Heart left ventricle (tissue), 16 donors: ENCODE results near the gene CKMT2. TPM values are rescaled to one million over a fixed set of nuclear protein-coding genes. Genes with fewer than 3 reads are reported as not detected.

Experiments
- ATAC-seq, 4 donors: fragments of 200-7000 bp; cut with Tn5 transposase; one replicate each; pipeline ENCODE4 v1.9.1; 2020 to 2022; ENCODE audit warnings: moderate library complexity in 4 of 4, mild to moderate bottlenecking in 3 of 4, moderate number of reproducible peaks in 1 of 4
- DNase-seq, 5 donors: peaks; one replicate each; pipeline ENCODE4 v3.0.0-alpha.2; 2020
- H3K27ac ChIP-seq, 12 donors: fragments of 200-600 bp; sonication (generic) in 4 of 12; one replicate each; pipeline versions ENCODE4 v1.5.0 to v1.8.0; 2016 to 2022; ENCODE audit warnings: mild to moderate bottlenecking in 2 of 12
- H3K27me3 ChIP-seq, 9 donors: fragments of 200-600 bp; sonication (generic) in 2 of 9; one replicate each; pipeline versions ENCODE4 v1.5.1 to v1.8.0; 2016 to 2022; ENCODE audit warnings: mild to moderate bottlenecking in 3 of 9
- H3K36me3 ChIP-seq, 9 donors: fragments of 200-600 bp; sonication (generic) in 2 of 9; one replicate each; pipeline versions ENCODE4 v1.5.0 to v1.8.0; 2018 to 2022; ENCODE audit warnings: mild to moderate bottlenecking in 2 of 9
- H3K4me1 ChIP-seq, 12 donors: fragments of 200-600 bp; sonication (generic) in 4 of 12; one replicate each; pipeline versions ENCODE4 v1.5.0 to v1.8.0; 2016 to 2022; ENCODE audit warnings: mild to moderate bottlenecking in 3 of 12
- H3K4me3 ChIP-seq, 12 donors: fragments of 200-600 bp; sonication (generic) in 4 of 12; one replicate each; pipeline versions ENCODE4 v1.5.0 to v1.8.0; 2017 to 2022; ENCODE audit warnings: mild to moderate bottlenecking in 9 of 12, moderate library complexity in 4 of 12
- H3K9me3 ChIP-seq, 12 donors: fragments of 200-600 bp; sonication (generic) in 4 of 12; one replicate each; pipeline versions ENCODE4 v1.5.0 to v1.8.0; 2016 to 2022; ENCODE audit warnings: mild to moderate bottlenecking in 1 of 12
- POLR2A ChIP-seq, 2 donors: fragments of 450-650 bp; IDR thresholded peaks; one replicate each; pipeline ENCODE4 v1.6.1; 2017; ENCODE audit warnings: antibody characterized with exemption in 2 of 2, mild to moderate bottlenecking in 2 of 2, moderate library complexity in 2 of 2
- WGBS, 4 donors: extraction: QIAGEN DNeasy Blood & Tissue Kit in 2 of 4; methylation state at CpG; one replicate each; pipeline versions ENCODE4 v1.1.5 to v1.1.7; 2013 to 2018; 5-methylcytosine and 5-hydroxymethylcytosine counted together
- intact Hi-C, 10 donors: fragments of 100-400 bp; cut with DNase I; formaldehyde crosslinking; loops; one replicate each; pipeline versions ENCODE4 v1.11.1 to v1.14.2; 2022
- polyA plus RNA-seq, 2 donors: library from polyadenylated mRNA; stranded (reverse); fragments of 200-250 nt; gene quantifications; one replicate each; pipeline ENCODE4 v1.2.3, GENCODE V29; 2013
- total RNA-seq, 9 donors: library from RNA; depleted of rRNA in 2 of 9; stranded (reverse); fragments of >200 nt in 2 of 9; fragmentation: NEBNext Ultra II Directional in 3 of 9; extraction: Animal tissue kit (Norgen Biotek cat#: 25700) in 3 of 9; gene quantifications; one replicate each; pipeline versions ENCODE4 v1.1.0 to v1.2.4, GENCODE V29; 2016 to 2023
- TF ChIP-seq, protein P1 (sequence below), 12 donors: fragments of 200-600 bp; sonication (generic) in 4 of 12; IDR thresholded peaks; one replicate each; pipeline versions ENCODE4 v1.5.0 to v1.8.0; 2018 to 2022; ENCODE audit warnings: antibody characterized with exemption in 12 of 12, mild to moderate bottlenecking in 5 of 12
- donor health status: ischemic (EF 13 %, LVEDD 7.1; RV severe dilation, severe dysfunction).
- donor health status: healthy with polysubstance abuse.
- donor health status: DM: no; HTN: yes; CAD: no.
- donor health status: DM: no; HTN: no; CAD: no.
- donor health status: ischemic (EF 25% LVEDD 6.9; RV normal size, moderate dysfunction).
- donor health status: ischemic (EF 25% LVEDD 5.7; RV mildly dilated, moderate dysfunction).
- donor health status: healthy.
- donor health status: DM: yes; HTN: yes; CAD: no.
- donor health status: ischemic (EF 35%, LVEDD 5.7; RV mildly dilated, moderate dysfunction).
- donor health status: nonischemic (EF 11% LVEDD 7.7; RV severe dilation, severe dysfunction).
- donor health status: DM: yes; HTN: yes; CAD: no.
- donor health status: PGD.
- donor health status: ischemic (EF 29% LVEDD 5.4; RV normal size, mild dysfunction).
- donor health status: nonischemic (EF 23%, LVEDD 6.1; RV moderate dilation, normal function).

Gene CKMT2
- total and polyA plus RNA-seq, 11 donors, result 890 to 3,872 (median 1,758) TPM

DNA sequence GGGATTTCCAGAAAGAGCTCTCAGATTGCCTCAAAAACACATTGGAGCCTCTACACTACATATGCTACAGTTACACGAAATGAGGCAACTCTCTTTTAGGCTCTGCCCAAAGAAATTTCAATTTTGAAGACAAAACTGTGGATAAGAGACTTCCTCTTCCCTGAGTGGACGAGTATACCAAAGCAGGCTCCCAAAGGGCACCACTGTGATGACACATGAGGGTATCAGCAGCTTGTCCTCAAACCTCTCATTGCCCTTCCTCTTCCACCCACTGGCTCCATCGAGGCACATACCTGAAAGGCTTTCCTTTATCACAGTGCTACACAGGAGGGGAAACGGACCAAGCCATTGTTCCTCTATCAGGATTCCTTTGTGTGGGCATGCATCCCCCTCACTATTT, 11.3 kb downstream of the CKMT2 start:
- no peak for TF ChIP-seq POLR2A (IDR thresholded peaks at IDR 0.05)
- TF ChIP-seq, protein P1, sequence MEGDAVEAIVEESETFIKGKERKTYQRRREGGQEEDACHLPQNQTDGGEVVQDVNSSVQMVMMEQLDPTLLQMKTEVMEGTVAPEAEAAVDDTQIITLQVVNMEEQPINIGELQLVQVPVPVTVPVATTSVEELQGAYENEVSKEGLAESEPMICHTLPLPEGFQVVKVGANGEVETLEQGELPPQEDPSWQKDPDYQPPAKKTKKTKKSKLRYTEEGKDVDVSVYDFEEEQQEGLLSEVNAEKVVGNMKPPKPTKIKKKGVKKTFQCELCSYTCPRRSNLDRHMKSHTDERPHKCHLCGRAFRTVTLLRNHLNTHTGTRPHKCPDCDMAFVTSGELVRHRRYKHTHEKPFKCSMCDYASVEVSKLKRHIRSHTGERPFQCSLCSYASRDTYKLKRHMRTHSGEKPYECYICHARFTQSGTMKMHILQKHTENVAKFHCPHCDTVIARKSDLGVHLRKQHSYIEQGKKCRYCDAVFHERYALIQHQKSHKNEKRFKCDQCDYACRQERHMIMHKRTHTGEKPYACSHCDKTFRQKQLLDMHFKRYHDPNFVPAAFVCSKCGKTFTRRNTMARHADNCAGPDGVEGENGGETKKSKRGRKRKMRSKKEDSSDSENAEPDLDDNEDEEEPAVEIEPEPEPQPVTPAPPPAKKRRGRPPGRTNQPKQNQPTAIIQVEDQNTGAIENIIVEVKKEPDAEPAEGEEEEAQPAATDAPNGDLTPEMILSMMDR (IDR thresholded peaks at IDR 0.05), result no peak
- no peaks in the 10 kb centered on the region for H3K9me3 ChIP-seq
- no peaks in the 10 kb centered on the region for H3K27me3 ChIP-seq
- intact Hi-C loops, result loop anchor here in 2 of 10 donors (10.0 kb wide), 1 partner anchor 50 kb away; no protein-coding TSS in a partner anchor
- DNase-seq (no peak), ATAC-seq (peak in 1 of 4 donors; percentile 1)
- peak overlapping the region in 8 of 12 donors; percentile 22 to 95 (median 50) for H3K27ac ChIP-seq
- 55 to 60% (median 58%) methylated on average over 4 of the region's 4 CpGs for WGBS, 4 donors
- H3K36me3 ChIP-seq, result peaks cover 0 to 23% (median 4%) of the 10 kb centered on the region in 9 donors
- peaks cover 5 to 100% (median 64%) of the 10 kb centered on the region in 12 donors for H3K4me1 ChIP-seq
- H3K4me3 ChIP-seq, result no peak overlapping the region

DNA sequence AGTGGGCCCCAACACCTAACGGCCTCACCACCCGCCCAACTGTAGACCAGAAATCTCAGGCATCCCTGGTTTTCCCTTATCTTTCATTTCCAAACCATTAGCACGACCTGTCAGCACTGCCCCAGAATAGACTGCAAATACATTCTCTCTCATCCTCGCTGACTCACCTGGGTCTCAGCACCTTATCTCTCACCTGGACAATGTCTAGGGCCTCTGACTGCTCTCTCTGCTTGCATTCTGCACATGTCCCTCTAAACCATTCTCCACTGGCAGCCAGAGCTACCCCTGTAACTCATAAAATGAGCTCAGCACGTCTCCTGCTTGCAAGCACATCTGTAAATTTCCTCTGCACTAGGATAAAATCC, 12.7 kb downstream of the CKMT2 start:
- intact Hi-C loops, result loop anchor here in 2 of 10 donors (10.0 kb wide), 1 partner anchor 49 kb away; no protein-coding TSS in a partner anchor
- Histone ChIP-seq H3K27ac (peak overlapping the region in 9 of 12 donors; percentile 11 to 95 (median 47)), H3K4me1 (peaks cover 5 to 99% (median 62%) of the 10 kb centered on the region in 12 donors), H3K4me3 (no peak overlapping the region), H3K27me3 (no peaks in the 10 kb centered on the region), H3K36me3 (peaks cover 0 to 25% (median 6%) of the 10 kb centered on the region in 9 donors), H3K9me3 (no peaks in the 10 kb centered on the region)
- no peak for ATAC-seq
- no peak for DNase-seq
- 54 to 61% (median 60%) methylated on average over 5 of the region's 5 CpGs for WGBS, 4 donors
- TF ChIP-seq, protein P1 (IDR thresholded peaks at IDR 0.05), result no peak
- TF ChIP-seq POLR2A (IDR thresholded peaks at IDR 0.05), result no peak

DNA sequence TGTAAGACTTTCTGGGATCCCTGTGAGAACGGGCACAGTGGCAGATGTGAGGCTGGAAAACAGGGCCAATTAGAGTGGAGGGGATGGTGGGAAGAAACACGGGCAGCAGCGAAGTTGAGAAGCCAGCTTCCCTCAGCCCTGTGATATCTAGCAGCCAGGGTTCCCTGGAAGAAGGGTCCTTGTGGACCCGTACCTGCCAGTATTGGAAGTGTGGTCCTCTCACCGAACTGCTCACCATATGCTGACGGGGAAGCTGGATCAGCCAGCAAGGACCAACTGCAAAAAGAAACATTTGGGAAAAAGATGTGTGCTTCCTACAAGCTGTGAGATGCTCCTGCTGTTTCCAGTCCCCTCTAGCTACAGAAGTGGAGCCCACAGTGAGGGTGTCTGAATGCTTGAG, 13.6 kb downstream of the CKMT2 start:
- Histone ChIP-seq H3K9me3 (no peaks in the 10 kb centered on the region), H3K4me3 (no peak overlapping the region), H3K27me3 (no peaks in the 10 kb centered on the region), H3K36me3 (peaks cover 0 to 32% (median 11%) of the 10 kb centered on the region in 9 donors), H3K27ac (peak overlapping the region in 7 of 12 donors; percentile 26 to 95 (median 37)), H3K4me1 (peaks cover 5 to 99% (median 58%) of the 10 kb centered on the region in 12 donors)
- DNase-seq (no peak), ATAC-seq (no peak)
- WGBS, 4 donors, result 43 to 57% (median 56%) methylated on average over 6 of the region's 6 CpGs
- intact Hi-C loops, result loop anchor here in 2 of 10 donors (10.0 kb wide), 1 partner anchor 48 kb away; no protein-coding TSS in a partner anchor
- TF ChIP-seq, protein P1 (IDR thresholded peaks at IDR 0.05), result no peak
- TF ChIP-seq POLR2A (IDR thresholded peaks at IDR 0.05), result no peak

DNA sequence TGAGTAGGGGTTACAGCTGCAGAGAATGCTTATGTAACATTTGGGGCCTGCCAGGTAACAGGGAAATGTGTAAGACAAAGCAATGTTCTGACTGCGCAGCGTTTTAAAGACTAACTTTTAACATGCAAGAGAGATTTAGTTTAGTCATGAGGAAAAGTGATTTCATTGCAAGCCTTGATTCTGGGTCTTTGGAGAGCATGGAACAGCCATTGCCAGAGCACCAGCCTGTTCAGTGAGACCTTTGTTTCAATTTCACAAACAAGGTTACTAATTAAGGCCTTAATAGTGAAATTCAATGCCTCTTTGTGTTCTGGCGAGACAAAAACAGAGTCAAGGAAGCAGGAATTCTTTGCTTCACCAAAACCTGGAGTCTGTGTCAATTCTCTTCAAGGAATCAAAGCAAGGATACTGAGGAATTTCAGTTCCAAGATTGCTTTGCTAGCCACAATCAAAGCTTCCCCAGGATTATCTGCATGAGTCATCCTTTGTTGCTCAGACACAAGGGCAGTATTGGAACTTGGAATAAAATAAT, 14.4 kb downstream of the CKMT2 start:
- no peak overlapping the region for H3K4me3 ChIP-seq
- WGBS, 4 donors, result 45 to 61% (median 52%) methylated on average over 3 of the region's 3 CpGs
- H3K4me1 ChIP-seq, result peaks cover 5 to 98% (median 62%) of the 10 kb centered on the region in 12 donors
- no peaks in the 10 kb centered on the region for H3K27me3 ChIP-seq
- intact Hi-C loops, result loop anchor here in 2 of 10 donors (10.0 kb wide), 1 partner anchor 47 kb away; no protein-coding TSS in a partner anchor
- ATAC-seq (no peak), DNase-seq (no peak)
- H3K9me3 ChIP-seq, result no peaks in the 10 kb centered on the region
- TF ChIP-seq POLR2A (IDR thresholded peaks at IDR 0.05), result no peak
- TF ChIP-seq, protein P1 (IDR thresholded peaks at IDR 0.05), result no peak
- H3K36me3 ChIP-seq, result peaks cover 0 to 41% (median 16%) of the 10 kb centered on the region in 9 donors
- peak overlapping the region in 8 of 12 donors; percentile 2 to 95 (median 25) for H3K27ac ChIP-seq
